Gastroesophageal sphincter (tissue), 3 donors: Measurements from ENCODE around the gene KITLG.

Experiments used
- EP300 ChIP-seq: sonication (generic); formaldehyde crosslinking; IDR thresholded peaks from one replicate; pipeline ENCODE4 v1.6.1; 2017; ENCODE audit warnings: antibody characterized with exemption, mild to moderate bottlenecking
- POLR2A ChIP-seq, 2 donors: fragments of 450-650 bp; IDR thresholded peaks; one replicate each; pipeline ENCODE4 v1.6.1; 2017; ENCODE audit warnings: antibody characterized with exemption in 2 of 2, mild to moderate bottlenecking in 2 of 2, moderate library complexity in 1 of 2
- POLR2AphosphoS5 ChIP-seq: sonication (generic); formaldehyde crosslinking; IDR thresholded peaks from one replicate; pipeline ENCODE4 v1.6.1; 2017; ENCODE audit warnings: antibody characterized with exemption
- TF ChIP-seq, protein P1 (sequence below), 4 experiments: fragments of 200-600 bp in 2 of 4; fragments of 450-650 bp in 2 of 4; sonication (generic) in 1 of 4; IDR thresholded peaks; one replicate each; pipeline ENCODE4 v1.5.1; 2017 to 2019; ENCODE audit warnings: antibody characterized with exemption in 4 of 4, mild to moderate bottlenecking in 2 of 4, moderate library complexity in 2 of 4

DNA sequence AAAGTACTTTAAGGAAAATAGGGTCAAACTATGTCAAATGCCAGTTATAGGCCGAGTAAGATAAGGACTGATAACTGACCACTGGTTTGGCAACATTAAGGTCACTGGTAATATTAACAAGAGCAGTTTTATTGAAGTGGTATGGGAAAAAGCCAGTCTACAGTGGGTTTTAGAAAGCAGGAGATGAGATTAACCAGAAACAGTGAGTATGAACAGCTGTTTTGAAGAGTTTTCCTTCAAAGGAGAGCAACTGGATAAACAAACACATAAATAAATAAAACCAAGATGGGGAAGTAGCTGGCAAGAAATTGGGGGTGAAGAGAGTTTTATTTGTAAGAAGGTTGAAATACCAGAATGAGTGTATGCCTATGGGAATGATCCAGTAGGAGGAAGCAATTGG is 30.3 kb downstream of the KITLG start:
- TF ChIP-seq, protein P1, sequence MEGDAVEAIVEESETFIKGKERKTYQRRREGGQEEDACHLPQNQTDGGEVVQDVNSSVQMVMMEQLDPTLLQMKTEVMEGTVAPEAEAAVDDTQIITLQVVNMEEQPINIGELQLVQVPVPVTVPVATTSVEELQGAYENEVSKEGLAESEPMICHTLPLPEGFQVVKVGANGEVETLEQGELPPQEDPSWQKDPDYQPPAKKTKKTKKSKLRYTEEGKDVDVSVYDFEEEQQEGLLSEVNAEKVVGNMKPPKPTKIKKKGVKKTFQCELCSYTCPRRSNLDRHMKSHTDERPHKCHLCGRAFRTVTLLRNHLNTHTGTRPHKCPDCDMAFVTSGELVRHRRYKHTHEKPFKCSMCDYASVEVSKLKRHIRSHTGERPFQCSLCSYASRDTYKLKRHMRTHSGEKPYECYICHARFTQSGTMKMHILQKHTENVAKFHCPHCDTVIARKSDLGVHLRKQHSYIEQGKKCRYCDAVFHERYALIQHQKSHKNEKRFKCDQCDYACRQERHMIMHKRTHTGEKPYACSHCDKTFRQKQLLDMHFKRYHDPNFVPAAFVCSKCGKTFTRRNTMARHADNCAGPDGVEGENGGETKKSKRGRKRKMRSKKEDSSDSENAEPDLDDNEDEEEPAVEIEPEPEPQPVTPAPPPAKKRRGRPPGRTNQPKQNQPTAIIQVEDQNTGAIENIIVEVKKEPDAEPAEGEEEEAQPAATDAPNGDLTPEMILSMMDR (IDR thresholded peaks at IDR 0.05) = no peak
- TF ChIP-seq POLR2AphosphoS5 (no peak), EP300 (no peak), POLR2A (IDR thresholded peaks at IDR 0.05) (no peak)
